ENCODE measurements around the gene RAB3B. TPM values are rescaled to one million over a fixed set of nuclear protein-coding genes. Genes with fewer than 3 reads are reported as not detected.

The RAB3B gene
- total and polyA plus RNA-seq, 2 of the 4 experiments (the other 2 are of a cell fraction), result 33.6 to 78.5 TPM

DNA sequence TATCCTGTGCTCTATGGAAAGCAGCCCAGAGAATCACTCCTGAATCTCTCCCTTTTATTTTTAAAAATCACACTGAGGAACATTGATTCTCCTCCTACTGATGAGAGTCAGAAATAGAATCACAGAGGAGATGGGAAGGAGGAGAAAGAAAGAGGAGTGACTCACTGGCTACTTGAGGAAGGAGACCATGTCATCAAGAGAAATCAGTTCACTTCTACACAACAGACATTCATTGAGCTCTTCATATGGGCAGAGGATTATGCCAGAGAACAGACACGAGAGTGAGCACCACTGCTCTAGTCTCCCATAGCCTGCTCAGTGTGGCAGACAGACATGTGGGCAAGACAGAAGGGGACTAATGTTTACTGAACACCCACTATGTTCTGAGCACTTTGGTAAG lies 44.2 kb downstream of the RAB3B start:
- ChIA-PET CTCF (no interaction called here), POLR2A (ENCODE audit: unreplicated experiment) (no interaction called here)
- Histone ChIP-seq H3K9me1 (ENCODE audit: insufficient read depth, low read length) (peaks cover 14% of the 10 kb centered on the region), H3K56ac (ENCODE audit: extremely low read depth, insufficient read depth, low read length) (no peak overlapping the region), H4K91ac (ENCODE audit: insufficient read depth, low read depth, low read length) (peak overlapping the region; percentile 50), H3K4me1 (ENCODE audit: control insufficient read depth, insufficient read depth, low read length) (peaks cover 17% of the 10 kb centered on the region), H4K5ac (ENCODE audit: low read depth, low read length) (peak overlapping the region; percentile 12; the same call in 1 of the 2 replicates), H3K4me2 (ENCODE audit: low read depth, low read length) (peak overlapping the region; percentile 65; the same call in 1 of the 2 replicates), H3K27ac (ENCODE audit: insufficient read depth, low read length) (peak overlapping the region; percentile 50), H3K27me3 (ENCODE audit: control insufficient read depth, insufficient read depth, low read length) (no peaks in the 10 kb centered on the region), H4K20me1 (ENCODE audit: insufficient read depth, low read length) (no peaks in the 10 kb centered on the region), H2BK20ac (ENCODE audit: low read depth, low read length) (peak overlapping the region; percentile 28; the same call in 1 of the 2 replicates), H2BK15ac (ENCODE audit: low read depth, low read length) (peak overlapping the region; percentile 29; the same call in 2 of the 3 replicates), H3K14ac (replicated peaks; ENCODE audit: low read depth, low read length) (peak overlapping the region; percentile 91), H2AK9ac (replicated peaks; ENCODE audit: low read depth, low read length, poor library complexity) (no peak overlapping the region), H3K23ac (ENCODE audit: low read depth, low read length) (peak overlapping the region; percentile 30; the same call in 1 of the 2 replicates), H3K4ac (ENCODE audit: low read depth, low read length) (peak overlapping the region; percentile 61), H3K4me3 (ENCODE audit: insufficient read depth, low read depth, low read length) (no peak overlapping the region), H2BK5ac (ENCODE audit: low read depth, low read length, poor library complexity, severe bottlenecking) (peak overlapping the region; percentile 64), H3K9ac (ENCODE audit: low read depth, low read length) (no peak overlapping the region), H3K18ac (ENCODE audit: low read depth, low read length) (peak overlapping the region; percentile 62; the same call in 1 of the 2 replicates), H3K36me3 (ENCODE audit: control insufficient read depth, insufficient read depth, low read length) (peaks cover 15% of the 10 kb centered on the region), H3K79me1 (ENCODE audit: low read depth in 1 of 2, low read length in 2 of 2) (peaks cover 45 to 82% of the 10 kb centered on the region in 2 experiments), H2BK120ac (ENCODE audit: low read depth, low read length) (peak overlapping the region; percentile 45), H3K9me3 (ENCODE audit: control insufficient read depth, insufficient read depth, low read length) (peaks cover 7% of the 10 kb centered on the region), H4K8ac (ENCODE audit: low read depth in 2 of 2, low read length in 2 of 2) (peak overlapping the region in 1 of 2 experiments; percentile 45; a peak in 1 of 4 replicates), H2AFZ (replicated peaks; ENCODE audit: low read length, poor library complexity) (peak overlapping the region; percentile 28), H2AK5ac (ENCODE audit: low read depth, low read length) (peak overlapping the region; percentile 59)
- dilution Hi-C loops (cut with HindIII; ENCODE audit: low sequenced_read_pairs, unreplicated experiment) (loop anchor here (10.0 kb wide), 1 partner anchor 61 kb away; no protein-coding TSS in a partner anchor), intact Hi-C loops (cut with micrococcal nuclease) (no loop called here), in situ Hi-C loops (cut with MboI; ENCODE audit: low sequenced_read_pairs) (no loop called here)
- no peak for TF ChIP-seq FOS (IDR thresholded peaks at IDR 0.05; ENCODE audit: low read depth, low read length)
- no peak for TF ChIP-seq MXI1 (IDR thresholded peaks at IDR 0.05; ENCODE audit: borderline replicate concordance, low read depth, low read length)
- WGBS, 2 experiments (ENCODE audit: extremely low coverage in 2 of 2, insufficient read length in 1 of 2), result no CpG with 5 or more reads among the region's 1 CpG
- DNase-seq, result peak; percentile 78
- ATAC-seq (ENCODE audit: low read depth), result peak; percentile 77
- BruUV-seq (replicated peaks), result no TSS peak

Measured in IMR-90 (cell line).